Keratinocyte (primary cell): ENCODE measurements around the gene ELK3.

ENCODE experiments used
- EZH2 ChIP-seq: IDR thresholded peaks from one replicate; pipeline ENCODE4 v1.6.1; 2012; ENCODE audit warnings: inconsistent platforms, mild to moderate bottlenecking, low read length, moderate library complexity
- TF ChIP-seq, protein P1 (sequence below), 3 experiments: IDR thresholded peaks in 1 of 3; conservative IDR thresholded peaks in 1 of 3; optimal IDR thresholded peaks in 1 of 3; 2 replicates in 2 of 3; 3 replicates in 1 of 3; pipeline versions ENCODE3 to v1.5.1; 2011; ENCODE audit warnings: low read length in 3 of 3, mild to moderate bottlenecking in 3 of 3, moderate library complexity in 2 of 3, control low read depth in 1 of 3, inconsistent platforms in 1 of 3; ENCODE audit not compliant: insufficient read depth in 2 of 3; ENCODE audit errors: extremely low read depth in 1 of 3

- TF ChIP-seq, protein P1, sequence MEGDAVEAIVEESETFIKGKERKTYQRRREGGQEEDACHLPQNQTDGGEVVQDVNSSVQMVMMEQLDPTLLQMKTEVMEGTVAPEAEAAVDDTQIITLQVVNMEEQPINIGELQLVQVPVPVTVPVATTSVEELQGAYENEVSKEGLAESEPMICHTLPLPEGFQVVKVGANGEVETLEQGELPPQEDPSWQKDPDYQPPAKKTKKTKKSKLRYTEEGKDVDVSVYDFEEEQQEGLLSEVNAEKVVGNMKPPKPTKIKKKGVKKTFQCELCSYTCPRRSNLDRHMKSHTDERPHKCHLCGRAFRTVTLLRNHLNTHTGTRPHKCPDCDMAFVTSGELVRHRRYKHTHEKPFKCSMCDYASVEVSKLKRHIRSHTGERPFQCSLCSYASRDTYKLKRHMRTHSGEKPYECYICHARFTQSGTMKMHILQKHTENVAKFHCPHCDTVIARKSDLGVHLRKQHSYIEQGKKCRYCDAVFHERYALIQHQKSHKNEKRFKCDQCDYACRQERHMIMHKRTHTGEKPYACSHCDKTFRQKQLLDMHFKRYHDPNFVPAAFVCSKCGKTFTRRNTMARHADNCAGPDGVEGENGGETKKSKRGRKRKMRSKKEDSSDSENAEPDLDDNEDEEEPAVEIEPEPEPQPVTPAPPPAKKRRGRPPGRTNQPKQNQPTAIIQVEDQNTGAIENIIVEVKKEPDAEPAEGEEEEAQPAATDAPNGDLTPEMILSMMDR (optimal IDR thresholded peaks at IDR 0.05 in 1 of 3, IDR thresholded peaks at IDR 0.05 in 1 of 3, conservative IDR thresholded peaks at IDR 0.05 in 1 of 3; ENCODE audit: extremely low read depth in 1 of 3, insufficient read depth in 2 of 3, low read length in 3 of 3) = no peak
- TF ChIP-seq EZH2 = no peak
Measured at GRCh38 chr12:96219700-96220206, 25.6 kb downstream of the ELK3 start.
